H9 (cell line): ENCODE data around the gene ABHD3. TPM values are rescaled to one million over a fixed set of nuclear protein-coding genes. Genes with fewer than 3 reads are reported as not detected.

ENCODE experiments used
- DNase-seq: peaks from one replicate; pipeline ENCODE4 v3.0.0-alpha.2; 2017
- H2AFZ ChIP-seq: one replicate; pipeline ENCODE4 v1.6.1; 2013; ENCODE audit warnings: mild to moderate bottlenecking, low read length, control low read depth, moderate library complexity
- H2AK5ac ChIP-seq: 2 replicates; pipeline ENCODE4 v1.6.1; 2013; ENCODE audit warnings: low read length, control low read depth, mixed read lengths; ENCODE audit not compliant: insufficient read length
- H2BK120ac ChIP-seq: one replicate; pipeline ENCODE4 v1.6.1; 2013; ENCODE audit warnings: low read depth, mild to moderate bottlenecking, low read length, control low read depth, inconsistent platforms; ENCODE audit not compliant: poor library complexity, severe bottlenecking
- H2BK12ac ChIP-seq: 2 replicates; pipeline ENCODE4 v1.6.1; 2013; ENCODE audit warnings: low read length, control low read depth, mixed read lengths, low read depth; ENCODE audit not compliant: insufficient read length
- H2BK15ac ChIP-seq: 2 replicates; pipeline ENCODE4 v1.6.1; 2013; ENCODE audit warnings: low read depth, low read length, control low read depth
- H2BK20ac ChIP-seq: one replicate; pipeline ENCODE4 v1.6.1; 2013; ENCODE audit warnings: low read depth, mild to moderate bottlenecking, low read length, control low read depth, inconsistent platforms; ENCODE audit not compliant: poor library complexity, severe bottlenecking
- H2BK5ac ChIP-seq: 2 replicates; pipeline ENCODE4 v1.6.1; 2013; ENCODE audit warnings: low read length, control low read depth, mixed read lengths; ENCODE audit not compliant: insufficient read length
- H3K14ac ChIP-seq: 2 replicates; pipeline ENCODE4 v1.6.1; 2013; ENCODE audit warnings: low read length, control low read depth; ENCODE audit not compliant: insufficient read depth
- H3K18ac ChIP-seq: 2 replicates; pipeline ENCODE4 v1.6.1; 2013; ENCODE audit warnings: low read depth, mild to moderate bottlenecking, mixed read lengths, low read length, control low read depth; ENCODE audit not compliant: insufficient read length
- H3K23ac ChIP-seq: 2 replicates; pipeline ENCODE4 v1.6.1; 2013; ENCODE audit warnings: low read length, control low read depth, mixed read lengths, low read depth; ENCODE audit not compliant: insufficient read length
- H3K23me2 ChIP-seq: 2 replicates; pipeline ENCODE4 v1.6.1; 2013; ENCODE audit warnings: low read depth, mild to moderate bottlenecking, mixed read lengths, low read length, control low read depth; ENCODE audit not compliant: insufficient read length, poor library complexity, severe bottlenecking
- H3K27ac ChIP-seq: 2 replicates; pipeline ENCODE4 v1.5.1; 2013; ENCODE audit warnings: low read length, control low read depth, mixed read lengths, low read depth; ENCODE audit not compliant: insufficient read length
- H3K27me3 ChIP-seq: 2 replicates; pipeline ENCODE4 v1.6.1; 2013; ENCODE audit warnings: low read length, control low read depth, inconsistent platforms; ENCODE audit not compliant: insufficient read depth
- H3K4ac ChIP-seq: 2 replicates; pipeline ENCODE4 v1.6.1; 2013; ENCODE audit warnings: low read depth, mild to moderate bottlenecking, control low read depth, inconsistent platforms, low read length, moderate library complexity
- H3K4me1 ChIP-seq: 2 replicates; pipeline ENCODE4 v1.6.1; 2013; ENCODE audit warnings: low read length, control low read depth, inconsistent platforms; ENCODE audit not compliant: insufficient read depth
- H3K4me2 ChIP-seq: 2 replicates; pipeline ENCODE4 v1.6.1; 2013; ENCODE audit warnings: low read length, control low read depth, mixed read lengths; ENCODE audit not compliant: insufficient read length, insufficient read depth
- H3K56ac ChIP-seq: 2 replicates; pipeline ENCODE4 v1.6.1; 2013; ENCODE audit warnings: low read depth, mild to moderate bottlenecking, mixed read lengths, low read length, control low read depth; ENCODE audit not compliant: insufficient read length
- H3K79me1 ChIP-seq: 2 replicates; pipeline ENCODE4 v1.6.1; 2013; ENCODE audit warnings: low read depth, mild to moderate bottlenecking, moderate library complexity, low read length, control low read depth, inconsistent platforms; ENCODE audit not compliant: insufficient read depth, poor library complexity, severe bottlenecking
- H3K79me2 ChIP-seq: 2 replicates; pipeline ENCODE4 v1.6.1; 2013; ENCODE audit warnings: low read length, control low read depth, inconsistent platforms; ENCODE audit not compliant: insufficient read depth
- H3K9ac ChIP-seq: 2 replicates; pipeline ENCODE4 v1.6.1; 2013; ENCODE audit warnings: low read length, control low read depth, mixed read lengths; ENCODE audit not compliant: insufficient read length; ENCODE audit errors: extremely low read depth
- H3K9me3 ChIP-seq: one replicate; pipeline ENCODE4 v1.6.1; 2013; ENCODE audit warnings: low read depth, low read length, inconsistent platforms; ENCODE audit not compliant: control insufficient read depth
- H3T11ph ChIP-seq: one replicate; pipeline ENCODE4 v1.6.1; 2013; ENCODE audit warnings: mild to moderate bottlenecking, low read length, control low read depth, inconsistent platforms
- H4K20me1 ChIP-seq: one replicate; pipeline ENCODE4 v1.6.1; 2013; ENCODE audit not compliant: control insufficient read depth, insufficient read length, insufficient read depth
- H4K5ac ChIP-seq: 2 replicates; pipeline ENCODE4 v1.6.1; 2013; ENCODE audit warnings: low read depth, mild to moderate bottlenecking, mixed read lengths, low read length, control low read depth; ENCODE audit not compliant: insufficient read length
- H4K8ac ChIP-seq: replicated peaks from 2 replicates; pipeline ENCODE4 v1.6.1; 2013; ENCODE audit warnings: low read length, control low read depth, mixed read lengths, low read depth; ENCODE audit not compliant: insufficient read length
- H4K91ac ChIP-seq: 2 replicates; pipeline ENCODE4 v1.6.1; 2013; ENCODE audit warnings: low read depth, mild to moderate bottlenecking, moderate library complexity, mixed read lengths, low read length, control low read depth; ENCODE audit not compliant: insufficient read length
- H3K27ac Mint-ChIP-seq, 3 experiments: 2 replicates in 2 of 3; 3 replicates in 1 of 3; pipeline ENCODE4 v1.8.0; 2020 to 2021; ENCODE audit warnings: mixed read lengths in 3 of 3, mild to moderate bottlenecking in 1 of 3, moderate library complexity in 1 of 3
- H3K27me3 Mint-ChIP-seq: 2 replicates; pipeline ENCODE4 v1.8.0; 2021; ENCODE audit warnings: low read depth, mild to moderate bottlenecking, moderate library complexity, mixed read lengths
- H3K36me3 Mint-ChIP-seq, 3 experiments: 2 replicates in 2 of 3; 3 replicates in 1 of 3; pipeline ENCODE4 v1.8.0; 2020 to 2021; ENCODE audit warnings: low read depth in 3 of 3, mixed read lengths in 3 of 3; ENCODE audit not compliant: insufficient read depth in 1 of 3
- H3K4me1 Mint-ChIP-seq, 2 experiments: 2 replicates each; pipeline ENCODE4 v1.8.0; 2020; ENCODE audit warnings: mixed read lengths in 2 of 2
- H3K4me3 Mint-ChIP-seq, 2 experiments: 2 replicates in 1 of 2; 3 replicates in 1 of 2; pipeline ENCODE4 v1.8.0; 2020 to 2021; ENCODE audit warnings: mild to moderate bottlenecking in 2 of 2, mixed read lengths in 2 of 2, moderate library complexity in 1 of 2
- H3K9me3 Mint-ChIP-seq, 2 experiments: 2 replicates in 1 of 2; 3 replicates in 1 of 2; pipeline ENCODE4 v1.8.0; 2020; ENCODE audit warnings: mild to moderate bottlenecking in 2 of 2, mixed read lengths in 2 of 2, moderate library complexity in 1 of 2
- WGBS: extraction: QIAGEN DNeasy Blood & Tissue Kit; methylation state at CpG from one replicate; pipeline ENCODE4 v1.1.7; 2013; ENCODE audit warnings: missing lambda C conversion rate, low lambda C conversion rate, mixed read lengths; ENCODE audit not compliant: insufficient read length; ENCODE audit errors: extremely low coverage; 5-methylcytosine and 5-hydroxymethylcytosine counted together
- total RNA-seq: library from RNA; stranded (reverse); gene quantifications from 2 replicates; pipeline ENCODE4 v1.2.1, GENCODE V29; 2021
- TF ChIP-seq, protein P1 (sequence below): fragments of 200-600 bp; sonication (generic); conservative IDR thresholded peaks from 3 replicates; pipeline ENCODE4 v1.8.0; 2021; ENCODE audit warnings: antibody characterized with exemption, mild to moderate bottlenecking

ABHD3 gene
- total RNA-seq, 1 experiment from 2014 or later, result 12.0 TPM

DNA sequence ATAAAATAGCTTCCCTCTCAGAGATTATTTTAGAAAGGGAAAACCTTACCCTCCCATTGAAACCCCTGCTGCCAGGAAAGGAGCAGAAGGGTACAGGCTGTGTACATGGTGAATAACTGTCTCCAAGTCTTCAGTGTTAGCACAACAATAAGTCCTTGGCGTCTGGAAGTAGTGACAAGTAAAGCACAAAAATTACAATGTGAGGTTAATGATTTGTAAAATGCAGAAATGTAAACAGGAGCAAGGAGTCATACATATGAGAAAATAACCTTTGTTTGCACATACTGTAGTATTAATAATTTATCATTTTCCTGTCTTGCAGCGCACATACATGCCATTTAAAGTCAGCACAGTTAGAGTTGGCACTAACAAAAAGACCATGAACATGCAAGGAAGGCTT, 40.5 kb downstream of the ABHD3 start:
- H3K18ac ChIP-seq, result no peak overlapping the region
- no peaks in the 10 kb centered on the region for H3K27me3 ChIP-seq
- H3K27ac Mint-ChIP-seq, result peak overlapping the region in 1 of 3 experiments; percentile 53; a peak in 1 of 7 replicates
- no peak overlapping the region for H3K27ac ChIP-seq
- no peak overlapping the region for H3K4me2 ChIP-seq
- H4K20me1 ChIP-seq, result no peaks in the 10 kb centered on the region
- no peak overlapping the region for H2BK20ac ChIP-seq
- no peaks in the 10 kb centered on the region for H3K9me3 Mint-ChIP-seq
- H3K4ac ChIP-seq, result no peak overlapping the region
- no peak overlapping the region for H3K9ac ChIP-seq
- H2AFZ ChIP-seq, result no peak overlapping the region
- no peak overlapping the region for H3K23ac ChIP-seq
- no peak overlapping the region for H2BK5ac ChIP-seq
- H3K79me1 ChIP-seq, result no peaks in the 10 kb centered on the region
- H3K79me2 ChIP-seq, result no peaks in the 10 kb centered on the region
- H3K9me3 ChIP-seq, result no peaks in the 10 kb centered on the region
- H2BK120ac ChIP-seq, result no peak overlapping the region
- DNase-seq, result no peak
- no peak overlapping the region for H4K91ac ChIP-seq
- no peaks in the 10 kb centered on the region for H3K23me2 ChIP-seq
- no peak overlapping the region for H3K56ac ChIP-seq
- no peak overlapping the region for H2BK12ac ChIP-seq
- TF ChIP-seq, protein P1, sequence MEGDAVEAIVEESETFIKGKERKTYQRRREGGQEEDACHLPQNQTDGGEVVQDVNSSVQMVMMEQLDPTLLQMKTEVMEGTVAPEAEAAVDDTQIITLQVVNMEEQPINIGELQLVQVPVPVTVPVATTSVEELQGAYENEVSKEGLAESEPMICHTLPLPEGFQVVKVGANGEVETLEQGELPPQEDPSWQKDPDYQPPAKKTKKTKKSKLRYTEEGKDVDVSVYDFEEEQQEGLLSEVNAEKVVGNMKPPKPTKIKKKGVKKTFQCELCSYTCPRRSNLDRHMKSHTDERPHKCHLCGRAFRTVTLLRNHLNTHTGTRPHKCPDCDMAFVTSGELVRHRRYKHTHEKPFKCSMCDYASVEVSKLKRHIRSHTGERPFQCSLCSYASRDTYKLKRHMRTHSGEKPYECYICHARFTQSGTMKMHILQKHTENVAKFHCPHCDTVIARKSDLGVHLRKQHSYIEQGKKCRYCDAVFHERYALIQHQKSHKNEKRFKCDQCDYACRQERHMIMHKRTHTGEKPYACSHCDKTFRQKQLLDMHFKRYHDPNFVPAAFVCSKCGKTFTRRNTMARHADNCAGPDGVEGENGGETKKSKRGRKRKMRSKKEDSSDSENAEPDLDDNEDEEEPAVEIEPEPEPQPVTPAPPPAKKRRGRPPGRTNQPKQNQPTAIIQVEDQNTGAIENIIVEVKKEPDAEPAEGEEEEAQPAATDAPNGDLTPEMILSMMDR, result no peak
- no peak overlapping the region for H4K8ac ChIP-seq
- H2AK5ac ChIP-seq, result no peak overlapping the region
- H3K4me3 Mint-ChIP-seq, result no peak overlapping the region
- WGBS, result no CpG with 5 or more reads among the region's 2 CpGs
- no peak overlapping the region for H3K14ac ChIP-seq
- H3K36me3 Mint-ChIP-seq, result peaks cover 0 to 13% (median 4%) of the 10 kb centered on the region in 3 experiments; a peak in 2 of 7 replicates
- H4K5ac ChIP-seq, result no peak overlapping the region
- no peak overlapping the region for H3T11ph ChIP-seq
- H3K4me1 Mint-ChIP-seq, result 0 out of 4 replicates have a peak, but pooled peaks cover under 1 to 3% of the 10 kb centered on the region in 2 experiments
- no peaks in the 10 kb centered on the region for H3K4me1 ChIP-seq
- H3K27me3 Mint-ChIP-seq, result no peaks in the 10 kb centered on the region
- no peak overlapping the region for H2BK15ac ChIP-seq
